Activated naive CD4-positive, alpha-beta T cell (primary cell): ENCODE measurements around the gene PPP1R3F.
"Not testable (repeated sequence)": the region's sequence is repeated elsewhere in the genome, so short reads cannot be mapped to it uniquely, and the experiment has no call there.

Source experiments
- DNase-seq, 4 experiments: peaks; one replicate each; lab custom pipeline; 2025; lab: John Stamatoyannopoulos, UW

The PPP1R3F gene

DNA sequence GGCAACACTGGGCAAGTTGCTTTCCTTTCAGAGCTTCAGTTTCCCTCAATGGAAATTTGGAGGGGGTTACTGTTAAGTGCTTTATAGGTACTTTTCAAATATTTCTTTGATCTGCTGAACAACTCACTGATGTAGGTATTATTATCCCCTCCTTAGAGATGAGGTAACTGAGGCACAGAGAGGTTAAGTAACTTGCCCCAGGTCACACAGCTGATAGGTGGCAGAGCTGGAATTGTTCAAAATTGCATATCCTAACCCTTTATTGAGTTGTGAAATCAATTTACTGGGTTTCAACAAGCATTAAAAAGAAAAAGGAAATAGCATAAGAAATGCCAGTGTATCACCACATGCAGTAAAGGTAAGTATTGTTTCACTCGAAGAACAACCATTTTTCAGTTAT, 6.6 kb downstream of the PPP1R3F start:
- DNase-seq: no peak

DNA sequence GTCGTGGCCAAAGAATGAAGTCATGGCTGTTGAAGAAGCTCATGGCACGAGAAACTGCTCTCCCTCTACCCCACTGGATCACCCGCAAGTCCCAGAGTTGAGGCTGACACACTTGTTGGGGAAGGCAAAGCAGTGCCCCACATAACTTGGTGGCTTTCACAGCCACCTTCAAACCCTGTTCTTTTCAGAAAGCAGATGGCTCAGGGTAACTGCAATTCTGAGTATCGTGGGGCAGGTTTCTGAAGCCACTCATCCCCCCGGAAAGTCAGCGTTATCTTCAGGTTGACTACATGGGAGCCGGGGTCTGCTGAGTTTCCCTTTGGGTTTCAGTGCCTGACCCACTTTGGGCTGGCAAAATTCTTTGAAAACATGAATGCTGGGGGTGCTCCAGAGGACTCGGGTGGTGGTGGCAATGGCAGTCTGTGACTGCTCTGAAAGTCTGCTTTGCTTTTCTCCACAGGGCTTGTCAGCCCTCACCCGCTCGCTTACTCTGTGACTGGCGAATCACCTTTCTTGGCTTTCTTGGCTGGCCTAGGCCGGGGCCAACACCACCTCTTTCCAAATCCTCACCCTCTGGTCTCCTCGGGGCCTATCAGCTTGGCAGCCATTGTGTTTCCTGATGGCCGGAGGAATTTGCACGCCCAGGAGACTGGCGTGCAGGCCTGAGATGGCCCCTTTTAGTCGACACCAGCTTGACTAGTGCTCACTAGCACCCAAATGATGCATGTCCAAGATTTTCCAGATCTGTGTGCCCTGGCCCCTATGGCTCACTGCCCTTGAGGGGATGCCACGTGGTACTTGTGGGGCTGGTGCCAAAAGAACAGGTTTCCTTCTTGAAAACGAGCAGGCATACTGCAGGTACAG, 7.3 kb downstream of the PPP1R3F start:
- no peak for DNase-seq

DNA sequence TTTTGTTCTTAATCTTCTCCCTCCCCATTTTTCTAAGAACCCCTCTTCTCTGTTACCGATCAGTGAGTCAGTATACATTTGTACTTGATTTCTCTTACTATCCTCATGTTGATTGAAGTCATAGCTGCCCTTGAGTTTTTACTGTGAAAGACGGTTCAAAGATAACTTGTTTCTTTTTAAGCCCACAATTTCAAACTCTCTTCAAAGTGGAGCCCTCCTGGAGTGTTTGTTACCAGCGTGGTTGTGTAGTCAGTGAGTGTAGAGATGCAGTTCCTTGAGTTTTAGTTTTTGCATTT, 7.9 kb downstream of the PPP1R3F start:
- no peak for DNase-seq

DNA sequence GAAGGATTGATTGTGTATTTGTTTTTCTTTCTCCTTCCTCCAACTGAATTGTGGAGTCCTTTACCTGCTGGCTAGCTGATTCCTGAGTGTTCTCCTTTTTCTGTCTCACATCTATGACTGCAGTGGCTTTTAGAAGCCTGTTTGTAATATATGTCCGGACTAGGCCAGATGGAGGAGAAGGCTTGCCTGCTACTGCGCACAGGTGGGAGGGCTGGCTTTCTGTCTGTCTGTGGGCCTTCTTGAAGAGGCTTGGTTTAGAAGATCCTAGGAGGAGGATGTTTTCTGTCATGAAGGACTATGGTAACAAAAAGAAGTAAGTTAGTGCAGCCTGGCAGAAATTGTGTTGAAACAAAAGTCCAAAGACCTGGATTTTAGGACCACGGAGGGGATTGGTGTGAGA, 8.5 kb downstream of the PPP1R3F start:
- DNase-seq: no peak

DNA sequence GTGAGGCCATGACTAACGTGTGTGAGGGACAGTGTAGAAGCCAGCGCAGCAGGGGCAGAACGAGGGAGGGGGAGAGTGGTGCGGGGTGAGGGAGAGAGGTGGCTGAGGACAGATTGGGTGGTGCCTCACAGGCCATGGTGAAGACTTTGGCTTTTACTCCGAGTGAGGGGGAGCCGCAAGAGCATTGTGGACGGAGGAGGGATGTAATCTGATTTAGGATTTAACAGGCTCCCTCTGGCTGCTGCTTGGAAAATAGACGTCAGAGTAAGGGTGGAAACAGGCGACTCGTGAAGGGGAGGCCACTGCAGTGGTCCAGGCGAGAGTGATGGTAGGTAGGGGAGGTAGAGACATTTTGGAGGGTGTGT, 13.0 kb downstream of the PPP1R3F start:
- no peak for DNase-seq

DNA sequence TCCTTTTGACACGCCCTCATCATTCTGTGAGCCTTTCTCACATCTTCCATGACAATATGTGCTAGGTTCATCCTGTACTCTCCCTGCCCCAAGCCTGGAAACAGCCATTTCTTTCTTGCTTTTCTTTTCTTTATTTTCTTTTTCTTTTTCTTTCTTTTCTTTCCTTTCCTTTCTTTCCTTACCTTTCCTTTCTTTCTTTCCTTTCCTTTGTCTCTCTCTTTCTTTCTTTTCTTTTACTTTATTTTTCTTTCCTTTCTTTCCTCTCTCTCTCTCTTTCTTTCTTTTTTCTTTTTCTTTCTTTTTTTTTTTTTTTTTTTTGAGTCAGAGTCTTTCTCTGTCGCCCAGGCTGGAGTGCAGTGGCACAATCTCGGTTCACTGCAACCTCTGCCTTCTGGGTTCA, 14.6 kb downstream of the PPP1R3F start:
- DNase-seq: no peak

DNA sequence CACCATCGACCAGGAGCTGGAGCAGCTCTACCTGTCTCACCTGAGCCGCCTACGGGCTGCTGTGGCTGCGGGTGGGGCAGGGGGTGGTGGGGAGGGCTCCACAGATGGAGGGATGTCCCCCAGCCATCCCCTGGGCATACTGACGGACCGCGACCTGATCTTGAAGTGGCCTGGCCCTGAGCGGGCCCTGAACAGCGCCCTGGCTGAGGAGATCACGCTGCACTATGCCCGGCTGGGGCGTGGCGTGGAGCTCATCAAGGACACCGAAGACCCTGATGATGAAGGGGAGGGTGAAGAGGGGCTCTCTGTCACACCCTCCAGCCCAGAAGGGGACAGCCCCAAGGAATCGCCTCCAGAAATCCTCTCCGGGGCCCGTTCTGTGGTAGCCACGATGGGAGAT, 16.5 kb downstream of the PPP1R3F start:
- no peak for DNase-seq

DNA sequence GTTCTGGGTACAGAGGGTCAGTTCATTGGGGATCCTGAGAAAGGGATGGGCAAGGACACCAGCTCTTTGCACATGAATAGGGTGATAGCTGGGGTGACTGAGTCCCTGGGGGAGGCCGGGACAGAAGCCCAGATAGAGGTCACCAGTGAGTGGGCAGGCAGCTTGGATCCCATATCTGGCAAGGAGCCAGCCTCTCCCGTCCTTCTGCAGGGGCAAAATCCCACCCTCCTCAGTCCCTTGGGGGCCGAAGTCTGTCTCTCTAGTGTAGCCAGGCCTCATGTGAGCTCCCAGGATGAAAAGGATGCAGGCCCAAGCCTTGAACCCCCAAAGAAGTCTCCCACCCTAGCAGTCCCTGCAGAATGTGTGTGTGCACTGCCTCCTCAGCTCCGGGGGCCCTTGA, 17.0 kb downstream of the PPP1R3F start:
- no peak for DNase-seq

DNA sequence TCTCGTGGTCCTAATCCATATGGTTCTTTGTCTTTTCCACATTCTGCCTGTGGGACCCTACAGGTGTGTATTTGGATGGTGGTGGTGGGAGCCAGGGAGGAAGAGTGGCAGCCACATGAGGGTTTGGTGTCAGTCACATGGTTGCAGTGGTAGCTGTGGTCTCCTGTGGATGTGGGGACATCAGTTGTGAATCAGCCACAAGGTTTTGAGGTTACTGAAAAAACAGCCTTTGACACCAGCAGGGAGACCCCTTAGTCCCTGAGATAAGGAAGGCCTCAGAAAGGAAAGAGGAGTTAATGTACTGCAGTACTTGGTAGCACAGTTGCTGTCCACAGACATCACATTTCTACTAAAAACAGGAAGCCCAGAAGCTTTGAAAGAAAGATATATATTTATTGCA, 18.1 kb downstream of the PPP1R3F start:
- DNase-seq: no peak

DNA sequence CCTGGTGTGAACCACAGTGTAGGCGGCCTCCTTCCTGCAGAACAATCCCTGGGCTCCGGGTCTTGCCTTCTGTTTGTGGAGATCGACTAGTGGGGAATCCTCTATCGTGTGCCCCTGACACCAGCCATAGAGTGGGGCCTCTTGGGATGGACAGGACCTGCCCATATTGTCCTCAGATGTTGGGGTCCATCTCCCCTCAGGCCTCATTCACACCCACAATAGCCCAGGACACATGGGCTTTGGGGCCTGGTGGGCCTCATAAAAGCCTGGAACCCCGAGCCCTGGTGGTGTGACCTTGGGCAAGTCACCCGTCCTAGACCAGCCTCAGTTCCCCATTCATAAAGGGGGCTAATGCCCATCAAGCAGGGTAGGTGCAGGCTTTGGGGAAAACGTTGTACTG, 20.6 kb downstream of the PPP1R3F start:
- no peak for DNase-seq

DNA sequence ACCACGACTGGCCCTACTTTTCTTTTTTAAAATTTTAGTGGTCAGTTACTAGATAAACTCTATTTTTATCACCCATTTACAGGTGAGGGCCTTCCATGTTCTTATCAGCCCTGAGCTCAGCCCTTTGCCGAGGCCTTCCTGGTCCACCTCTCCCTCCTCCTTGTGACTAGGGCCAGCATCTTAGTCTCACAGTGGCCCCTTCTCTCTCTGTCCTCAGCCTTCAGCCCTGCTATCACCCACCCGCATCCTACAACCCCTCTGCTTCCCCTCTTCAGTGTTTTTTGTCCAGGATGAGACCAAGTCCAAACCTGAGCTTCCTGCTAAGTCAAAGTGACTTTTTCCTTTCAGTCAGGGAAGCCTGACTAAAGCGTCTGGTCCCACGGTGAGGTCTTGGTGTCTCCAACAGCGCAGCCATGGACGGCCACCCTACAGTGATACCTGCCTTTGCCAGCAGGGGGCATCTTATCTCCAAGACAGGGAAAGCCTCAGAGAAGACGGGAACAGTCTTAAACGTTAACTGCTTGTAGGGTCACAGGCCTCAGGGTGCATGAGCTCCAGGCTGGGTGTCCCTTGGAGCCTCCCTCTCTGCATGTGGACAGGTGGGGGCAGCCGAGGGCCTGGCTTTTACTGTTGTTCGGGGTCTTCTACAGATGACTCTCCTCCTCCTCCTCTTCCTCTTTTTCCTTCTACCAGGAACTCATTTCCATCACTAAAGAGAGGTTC, 22.2 kb downstream of the PPP1R3F start:
- DNase-seq: peak; percentile 18 to 53 (median 48)

DNA sequence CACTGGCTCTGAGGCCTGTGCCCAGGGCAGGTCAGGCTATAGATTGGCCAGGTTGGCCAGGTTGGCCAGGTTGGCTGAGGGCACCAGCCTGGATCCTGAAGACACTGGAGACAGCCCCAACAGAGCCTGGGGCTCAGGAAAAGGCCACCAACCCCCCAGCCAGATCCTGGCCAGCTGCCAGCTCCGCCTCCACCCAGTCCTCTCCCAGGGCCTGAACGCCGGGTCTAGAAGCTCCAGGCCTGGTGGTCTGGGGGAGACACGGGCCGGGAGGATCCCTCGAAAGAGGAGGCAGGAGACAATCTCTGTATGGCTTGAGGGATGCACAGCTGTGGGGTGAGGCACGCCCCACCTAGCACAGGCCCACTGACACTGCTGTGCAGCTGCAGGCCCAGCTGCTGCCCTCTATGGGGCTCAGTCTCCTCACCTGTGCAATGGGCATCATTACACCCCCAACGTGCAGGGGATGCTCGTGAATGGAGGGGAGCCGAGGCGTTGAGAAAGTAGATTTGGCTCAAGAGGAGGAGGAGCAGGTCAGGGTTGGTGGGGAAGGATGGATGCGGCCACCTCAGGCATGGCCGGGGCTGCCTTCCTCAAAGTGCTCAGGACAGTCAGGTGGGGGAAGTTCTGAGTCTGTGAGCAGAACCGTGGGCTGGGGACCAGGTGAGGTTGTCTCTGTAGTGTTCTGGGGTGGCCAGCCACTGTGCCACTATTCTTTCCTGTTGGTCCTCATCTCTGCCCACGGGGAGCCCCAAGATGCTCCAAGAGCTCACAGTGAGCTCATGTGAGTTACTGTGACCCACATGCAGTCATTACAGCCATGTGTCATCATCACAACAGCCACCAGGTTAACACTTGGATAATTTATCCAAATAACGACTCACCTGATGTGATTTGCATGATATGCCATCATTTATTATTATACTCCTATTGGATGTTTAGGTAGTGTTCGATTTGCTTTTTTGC, 23.1 kb downstream of the PPP1R3F start:
- peak in 1 of 4 experiments; percentile 5 for DNase-seq

DNA sequence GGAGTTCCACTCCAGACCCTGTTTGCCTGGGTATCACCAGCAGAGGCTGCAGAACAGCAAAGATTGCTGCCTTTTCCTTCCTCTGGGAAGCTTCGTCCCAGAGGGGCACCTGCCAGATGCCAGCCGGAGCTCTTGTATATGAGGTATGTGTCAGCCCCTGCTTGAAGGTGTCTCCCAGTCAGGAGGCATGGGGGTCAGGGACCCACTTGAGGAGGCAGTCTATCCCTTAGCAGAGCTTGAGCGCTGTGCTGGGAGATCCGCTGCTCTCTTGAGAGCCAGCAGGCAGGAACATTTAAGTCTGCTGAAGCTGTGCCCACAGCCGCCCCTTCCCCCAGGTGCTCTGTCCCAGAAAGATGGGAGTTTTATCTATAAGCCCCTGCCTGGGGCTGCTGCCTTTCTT, 29.7 kb downstream of the PPP1R3F start:
- not testable (repeated sequence) for DNase-seq

DNA sequence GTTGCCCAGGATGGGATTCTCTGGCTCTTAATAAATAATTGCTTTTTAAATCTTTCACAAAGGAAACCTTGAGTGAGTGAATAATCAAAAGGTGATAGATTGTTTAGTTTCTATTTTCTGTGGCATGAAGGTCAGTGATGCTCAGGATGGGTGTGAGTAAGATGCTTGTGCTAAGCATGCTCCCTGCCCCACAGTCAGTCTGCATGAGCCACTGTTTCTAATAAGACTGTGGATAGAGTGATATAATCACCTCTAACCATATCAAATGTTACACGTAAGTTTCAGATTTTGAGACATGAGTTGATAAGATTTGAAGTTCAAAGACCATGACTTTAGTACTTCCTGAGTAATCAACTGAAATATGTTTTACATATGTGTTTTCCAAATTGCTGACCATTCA, 31.1 kb downstream of the PPP1R3F start:
- no peak for DNase-seq

DNA sequence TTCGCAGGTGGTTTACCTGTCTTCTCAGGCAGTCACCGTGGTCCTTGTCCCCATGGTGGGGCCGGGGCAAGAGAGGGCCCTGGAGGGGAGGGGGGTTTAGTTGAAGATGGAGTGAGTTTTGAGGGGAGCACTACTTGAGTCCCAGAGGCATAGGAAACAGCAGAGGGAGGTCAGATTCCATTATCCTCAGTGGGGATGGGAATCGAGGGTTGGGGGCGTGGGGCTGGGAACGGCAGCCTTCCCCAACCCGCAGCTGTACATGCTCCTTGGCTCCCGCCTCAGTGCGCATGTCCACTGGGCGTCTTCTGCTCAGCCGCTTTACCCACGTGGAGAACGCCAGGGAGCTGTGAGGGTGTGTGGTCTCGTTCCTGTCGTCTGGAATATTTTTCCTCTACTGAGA, 33.8 kb downstream of the PPP1R3F start, which contains the start of gene GAGE10:
Gene GAGE10, plus strand, starts transcription at position 301 of the 400 bp plus-strand sequence. CDS start 1,214 bp downstream, outside the sequence.
- DNase-seq: no peak

DNA sequence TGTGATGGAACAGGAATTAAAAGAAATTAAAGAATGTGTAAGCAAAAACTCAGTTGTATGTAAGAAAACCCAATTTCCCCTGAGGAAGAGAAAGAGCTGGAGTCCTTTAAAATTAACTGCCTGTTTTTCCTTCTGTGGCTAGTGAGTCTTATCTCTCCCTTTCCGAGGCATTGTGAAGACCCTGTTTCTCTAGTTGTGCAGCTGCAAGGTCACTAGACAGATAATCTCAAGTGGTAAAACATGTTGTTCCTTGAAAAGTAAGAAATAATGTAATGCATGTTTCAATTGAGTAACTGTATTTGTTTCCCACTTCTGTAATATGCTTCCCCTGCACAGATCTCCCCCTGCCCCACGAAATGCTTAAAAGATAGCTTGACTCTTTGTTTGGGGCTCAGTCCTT, 38.2 kb downstream of the PPP1R3F start:
- DNase-seq: not testable (repeated sequence)

DNA sequence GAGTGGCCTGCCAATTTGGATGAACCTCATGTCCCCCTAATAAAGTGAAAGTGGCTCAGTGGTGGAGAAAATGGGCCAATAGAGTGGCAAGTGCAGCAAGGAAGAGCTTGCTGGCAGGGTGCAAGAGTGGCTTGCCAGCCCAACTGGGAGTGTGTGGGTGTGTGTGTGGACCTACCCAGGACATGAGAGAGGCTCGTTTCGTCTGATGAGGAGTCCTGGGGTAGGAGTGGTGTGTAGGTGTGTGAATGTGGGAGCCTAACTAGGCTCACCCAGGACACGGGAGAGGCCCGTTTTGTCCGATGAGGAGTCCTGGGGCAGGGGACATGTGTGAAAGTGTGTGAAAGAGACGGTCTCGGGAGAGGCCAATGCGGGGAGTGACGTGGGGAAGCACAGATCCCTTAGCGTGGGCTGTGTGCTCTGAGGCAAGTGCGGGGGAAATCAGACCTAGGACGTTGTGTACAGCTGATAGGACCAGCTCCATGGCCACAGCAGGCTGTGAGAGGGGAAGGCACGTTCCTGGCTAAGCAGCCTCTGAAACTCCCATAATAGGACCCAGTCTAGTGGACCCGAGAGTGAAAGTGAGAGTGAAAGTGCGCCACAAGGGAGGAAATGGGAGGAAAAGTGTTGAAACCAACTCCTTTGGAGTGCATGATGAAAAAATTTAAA, 39.1 kb downstream of the PPP1R3F start:
- peak in 1 of 4 experiments; percentile 7 for DNase-seq

DNA sequence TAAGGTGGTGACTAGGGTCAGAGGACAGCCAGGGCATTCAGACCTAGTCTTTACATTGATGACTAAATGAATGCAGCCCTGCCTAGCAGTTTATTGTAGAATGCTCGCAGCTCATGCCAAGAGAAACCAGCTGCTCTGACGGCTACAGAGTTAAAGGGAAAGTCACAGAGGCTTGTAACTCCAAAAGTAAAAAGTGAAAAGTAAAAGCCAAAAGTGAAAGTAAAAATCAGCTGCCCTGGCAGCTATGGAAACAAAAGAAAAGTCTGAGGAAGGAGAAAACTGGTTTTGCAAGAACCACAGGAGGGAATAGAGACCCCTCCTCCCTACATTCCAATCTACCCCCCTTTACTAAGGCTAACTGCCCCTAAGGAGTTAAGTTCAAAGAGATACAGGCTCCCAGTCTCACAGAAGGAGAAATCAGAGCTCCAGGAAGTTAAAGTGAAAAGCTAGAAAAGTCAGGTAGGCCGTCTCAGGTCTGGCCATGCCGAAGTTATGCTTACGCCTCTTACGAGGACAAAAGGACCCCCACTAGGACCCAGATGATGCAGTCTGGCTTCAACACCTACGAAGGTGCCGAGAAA, 39.9 kb downstream of the PPP1R3F start:
- DNase-seq: peak in 1 of 4 experiments; percentile 4

DNA sequence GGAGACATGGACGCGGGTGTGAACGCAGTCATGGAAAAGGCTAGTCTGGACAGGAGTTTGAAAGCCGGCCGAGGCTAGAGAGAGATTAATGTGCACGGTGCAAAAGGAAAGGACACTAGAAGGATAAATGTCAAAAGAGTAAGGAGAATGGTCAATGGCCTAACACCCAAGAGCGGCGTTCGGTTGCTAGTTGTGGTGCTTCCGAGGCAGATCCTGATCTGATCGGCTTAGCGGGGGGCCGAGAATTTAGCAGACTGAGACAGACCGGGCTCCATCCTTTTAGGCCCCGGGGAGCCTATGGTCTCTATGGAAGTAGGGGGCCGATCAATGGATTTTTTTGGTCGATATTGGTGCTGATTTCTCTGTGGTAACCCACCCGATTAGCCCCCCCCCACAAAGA, 40.8 kb downstream of the PPP1R3F start:
- no peak for DNase-seq

DNA sequence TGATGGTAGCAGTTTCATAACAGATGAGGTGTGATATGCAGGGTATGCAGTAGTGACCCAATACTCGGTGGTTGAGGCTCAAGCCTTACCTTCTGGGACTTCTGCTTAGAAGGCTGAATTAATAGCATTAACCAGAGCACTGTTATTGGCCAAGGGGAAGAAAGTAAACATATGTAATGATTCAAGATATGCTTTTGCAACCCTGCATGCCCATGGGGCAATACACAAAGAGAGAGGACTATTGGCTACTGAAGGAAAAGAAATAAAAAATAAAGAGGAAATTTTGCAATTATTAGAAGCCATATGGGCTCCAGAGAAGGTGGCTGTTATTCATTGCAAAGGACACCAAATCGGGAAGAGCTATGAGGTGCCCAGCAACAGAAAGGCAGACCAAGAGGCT, 42.6 kb downstream of the PPP1R3F start:
- no peak for DNase-seq

DNA sequence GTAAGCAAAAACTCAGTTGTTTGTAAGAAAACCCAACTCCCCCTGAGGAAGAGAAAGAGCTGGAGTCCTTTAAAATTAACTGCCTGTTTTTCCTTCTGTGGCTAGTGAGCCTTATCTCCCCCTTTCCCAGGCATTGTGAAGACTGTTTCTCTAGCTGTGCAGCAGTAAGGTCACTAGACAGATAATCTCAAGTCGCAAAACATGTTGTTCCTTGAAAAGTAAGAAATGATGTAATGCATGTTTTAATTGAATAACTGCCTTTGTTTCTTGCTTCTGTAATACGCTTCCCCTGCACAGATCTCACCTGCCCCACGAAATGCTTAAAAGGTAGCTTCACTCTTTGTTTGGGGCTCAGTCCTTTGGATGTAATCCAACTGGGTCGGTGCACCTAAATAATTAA, 46.5 kb downstream of the PPP1R3F start:
- no peak for DNase-seq
